NCI-H345 treated with DMSO at 0.1 percent for 48 hours (cell line): Measurements from ENCODE around the gene SAMD15.
"Not testable (repeated sequence)": the region's sequence is repeated elsewhere in the genome, so short reads cannot be mapped to it uniquely, and the experiment has no call there.

Source experiments
- DNase-seq: peaks from one replicate; lab custom pipeline; 2025; ENCODE audit not compliant: unreplicated experiment; lab: John Stamatoyannopoulos, UW

Gene SAMD15

GRCh38 chr14:77376771-77377501 is at the start of gene SAMD15, which contains the start of gene TMED8:
Gene SAMD15 (plus strand): TSS chr14:77377379. CDS start chr14:77377419, 40 bp downstream.
Gene TMED8 (minus strand): TSS chr14:77377094. CDS start chr14:77377053, 41 bp downstream.
- peak; percentile 88 for DNase-seq

- no peak for DNase-seq
Observed at GRCh38 chr14:77329872-77330271, 47.3 kb upstream of the SAMD15 start.

DNA sequence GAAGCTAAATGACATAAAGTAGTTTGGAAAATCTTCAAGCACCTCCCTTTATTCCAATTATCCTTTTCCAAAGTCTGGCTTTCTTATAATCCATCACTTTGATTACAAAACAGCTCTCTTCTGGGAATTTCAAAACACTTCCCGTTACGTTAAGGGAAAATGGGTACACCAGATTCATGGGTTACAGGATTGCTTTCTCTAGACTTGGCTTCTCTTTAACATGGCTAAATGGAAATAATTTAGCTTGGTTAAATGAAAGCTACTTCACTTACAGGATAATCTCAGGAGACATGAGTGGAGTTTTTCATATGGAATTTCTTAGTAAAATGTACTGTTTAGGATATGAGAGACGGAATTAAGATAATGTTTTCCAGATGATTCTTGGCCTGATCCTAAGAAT is 41.6 kb upstream of the SAMD15 start:
- DNase-seq, result no peak

DNA sequence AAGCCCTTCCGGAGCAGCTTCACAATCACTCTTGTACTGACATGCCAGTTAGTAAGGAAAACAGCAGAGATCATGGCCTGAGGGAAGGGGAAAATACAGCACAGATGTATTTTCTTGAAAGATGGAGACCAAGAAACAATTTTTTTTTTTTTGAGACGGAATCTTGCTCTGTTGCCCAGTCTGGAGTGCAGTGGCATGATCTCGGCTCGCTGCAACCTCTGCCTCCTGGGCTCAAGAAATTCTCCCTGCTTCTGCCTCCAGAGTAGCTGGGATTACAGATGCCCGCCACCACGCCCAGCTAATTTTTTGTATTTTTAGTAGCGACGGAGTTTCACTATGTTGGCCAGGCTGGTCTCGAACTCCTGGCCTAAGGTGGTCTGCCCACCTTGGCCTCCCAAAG is 39.9 kb upstream of the SAMD15 start:
- not testable (repeated sequence) for DNase-seq

DNA sequence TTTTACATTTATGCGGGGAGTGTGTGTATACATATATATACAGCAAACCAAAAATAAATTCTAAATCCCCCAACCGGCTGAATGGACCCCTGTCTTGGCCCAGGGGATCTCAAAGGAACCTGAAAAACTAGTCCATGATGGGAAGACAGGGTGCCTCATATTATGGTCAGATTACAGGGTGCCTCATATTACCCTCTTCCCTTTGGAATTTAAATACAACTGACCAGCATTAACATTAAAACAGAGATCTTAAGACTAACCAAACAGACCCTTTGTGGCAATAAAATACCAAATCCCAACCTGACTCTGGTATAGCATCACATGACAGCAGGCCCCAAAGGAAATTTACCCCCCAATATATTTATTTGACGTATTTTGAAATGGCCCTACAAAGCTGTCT is 39.3 kb upstream of the SAMD15 start:
- no peak for DNase-seq

GRCh38 chr14:77338302-77338701 is 38.9 kb upstream of the SAMD15 start:
- no peak for DNase-seq

- DNase-seq, result no peak
Observed at GRCh38 chr14:77339407-77339806, 37.8 kb upstream of the SAMD15 start.

DNA sequence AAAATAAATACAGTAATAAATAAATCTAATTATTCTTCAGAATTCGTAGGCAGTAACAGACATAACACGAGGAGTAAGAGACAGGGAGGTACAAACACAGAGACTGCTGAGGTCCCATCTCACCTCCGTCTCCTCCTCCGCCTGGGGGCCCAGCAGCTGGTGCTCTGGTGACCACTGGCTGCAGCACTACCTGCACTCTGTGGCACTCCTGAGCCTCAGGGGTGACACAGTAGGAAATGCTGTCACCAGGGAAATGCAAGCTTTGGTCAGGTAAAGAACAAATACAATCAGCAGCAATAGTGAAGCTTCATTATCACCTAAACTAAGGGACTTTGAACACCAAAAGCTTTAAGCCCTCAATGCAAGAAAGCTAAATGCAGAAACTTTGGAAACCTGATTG is 36.8 kb upstream of the SAMD15 start:
- no peak for DNase-seq

GRCh38 chr14:77342726-77343397 is 34.3 kb upstream of the SAMD15 start:
- no peak for DNase-seq

- DNase-seq, result no peak
Observed at GRCh38 chr14:77343662-77344061, 33.5 kb upstream of the SAMD15 start.

DNA sequence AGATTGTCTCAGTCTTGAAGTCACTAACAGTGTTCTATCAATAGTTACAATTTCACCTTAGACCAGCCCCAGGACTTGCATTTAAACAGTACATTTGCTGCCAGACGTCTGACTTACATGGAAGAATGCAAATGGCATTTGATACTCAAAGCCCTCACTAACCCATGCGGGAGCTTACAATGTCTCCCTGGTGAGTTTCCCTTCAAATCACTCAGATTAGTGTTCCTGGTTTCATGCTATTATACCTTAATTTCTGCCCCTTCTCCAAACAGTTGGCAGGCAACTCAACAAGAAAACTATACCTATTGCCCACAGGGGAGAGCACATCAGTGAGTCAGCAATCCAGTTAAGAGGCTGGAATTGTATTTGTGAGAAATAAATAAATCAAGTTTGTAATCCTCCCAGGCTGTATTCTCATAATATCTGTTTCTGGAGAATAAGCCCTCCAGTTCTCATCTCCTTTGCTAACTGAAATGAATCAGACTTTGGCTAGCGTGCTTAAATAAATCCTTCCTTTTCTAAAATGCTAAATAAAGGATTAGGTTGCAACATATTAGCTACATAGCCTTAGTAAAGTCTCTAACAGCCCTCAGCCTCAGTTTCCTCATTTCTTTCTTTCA is 32.7 kb upstream of the SAMD15 start:
- no peak for DNase-seq

- DNase-seq, result no peak
Observed at GRCh38 chr14:77346495-77346894, 30.7 kb upstream of the SAMD15 start.

DNA sequence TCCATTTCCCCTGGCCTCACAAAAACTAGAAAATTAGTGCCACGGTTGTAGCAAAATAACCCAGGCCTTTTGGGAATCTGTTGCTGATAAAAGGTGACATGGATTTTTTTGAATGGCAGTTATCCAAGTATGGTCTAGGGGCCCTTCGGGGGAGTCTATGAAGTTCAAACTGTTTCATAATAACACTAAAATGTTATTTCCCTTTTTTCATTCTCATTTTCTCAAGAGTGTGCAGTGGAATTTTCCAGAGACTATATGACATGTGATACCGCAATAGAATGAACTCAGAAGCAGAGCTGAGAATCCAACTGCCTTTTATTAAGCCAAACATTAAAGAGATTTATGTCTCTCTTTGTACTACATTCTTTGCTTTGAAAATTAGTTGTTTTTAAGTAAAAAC is 29.4 kb upstream of the SAMD15 start:
- no peak for DNase-seq

- DNase-seq, result no peak
Observed at GRCh38 chr14:77353469-77354141, 23.6 kb upstream of the SAMD15 start.

GRCh38 chr14:77355811-77356210 is 21.4 kb upstream of the SAMD15 start:
- DNase-seq, result no peak

DNA sequence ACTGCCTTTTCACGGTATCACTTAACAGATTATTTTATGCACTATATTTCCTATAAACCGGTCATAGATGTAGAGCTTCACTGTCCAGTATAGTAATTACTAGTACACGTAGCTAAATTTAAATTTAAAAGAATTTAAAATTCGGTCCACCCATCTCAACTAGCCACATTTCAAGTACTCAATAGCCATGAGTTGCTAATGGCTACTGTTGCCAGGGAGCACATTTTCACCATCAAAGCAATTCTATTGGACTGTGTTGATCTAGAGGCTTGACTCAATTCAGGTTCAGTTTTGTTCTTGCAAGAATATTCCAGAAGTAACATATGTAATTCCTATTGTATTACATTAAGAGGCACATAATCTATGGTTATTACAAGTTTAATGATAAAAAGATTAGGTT is 20.3 kb upstream of the SAMD15 start:
- DNase-seq, result no peak

- DNase-seq, result no peak
Observed at GRCh38 chr14:77359626-77360025, 17.6 kb upstream of the SAMD15 start.

GRCh38 chr14:77364146-77364545 is 13.0 kb upstream of the SAMD15 start:
- no peak for DNase-seq

DNA sequence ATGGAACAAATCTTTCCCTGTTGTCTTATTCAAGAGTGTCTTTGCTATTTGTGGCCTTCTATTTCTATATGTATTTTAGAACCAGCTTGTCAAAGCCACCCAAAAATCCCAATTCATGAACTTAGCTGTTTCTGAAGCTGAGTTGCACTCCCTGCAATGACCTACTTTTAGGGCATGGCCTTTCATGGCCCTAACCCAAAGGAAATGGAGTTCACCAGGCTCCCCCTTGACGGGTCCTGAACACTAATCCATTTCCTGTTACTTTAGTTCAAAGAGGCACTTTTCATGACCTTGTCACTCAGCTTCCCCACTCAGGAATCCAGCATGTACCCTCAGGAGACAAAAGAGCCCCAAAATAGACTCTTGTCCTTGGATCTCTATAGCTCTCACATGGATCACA is 7.9 kb upstream of the SAMD15 start:
- DNase-seq, result no peak

- no peak for DNase-seq
Observed at GRCh38 chr14:77372304-77372841, 4.8 kb upstream of the SAMD15 start.
